Calu3 (cell line): ENCODE results near the gene LRRK1. TPM values are rescaled to one million over a fixed set of nuclear protein-coding genes. Genes with fewer than 3 reads are reported as not detected.

Experiments
- BruUV-seq: library from RNA; stranded (reverse); fragments of 400-500 nt; replicated peaks from 2 replicates; lab custom pipeline; 2021; lab: Mats Ljungman, UMichigan
- CTCF ChIA-PET: fragments of 300-600 bp; sonication (Branson Sonifier 250); formaldehyde crosslinking; loops from one replicate; lab custom pipeline; 2022; ENCODE audit warnings: antibody characterized with exemption; lab: Charles Lee
- DNase-seq: peaks from one replicate; pipeline ENCODE4 v3.0.0; 2022
- H3K27ac Mint-ChIP-seq: one replicate; pipeline ENCODE4 v1.8.0; 2022; ENCODE audit warnings: mixed read lengths; ENCODE audit not compliant: unreplicated experiment
- H3K27me3 Mint-ChIP-seq: one replicate; pipeline ENCODE4 v1.8.0; 2022; ENCODE audit warnings: mixed read lengths; ENCODE audit not compliant: unreplicated experiment
- H3K36me3 Mint-ChIP-seq: one replicate; pipeline ENCODE4 v1.8.0; 2022; ENCODE audit warnings: mild to moderate bottlenecking, moderate library complexity, mixed read lengths; ENCODE audit not compliant: insufficient read depth, unreplicated experiment
- H3K4me1 Mint-ChIP-seq: one replicate; pipeline ENCODE4 v1.8.0; 2022; ENCODE audit warnings: mild to moderate bottlenecking, low read depth, mixed read lengths; ENCODE audit not compliant: unreplicated experiment
- H3K4me3 Mint-ChIP-seq: one replicate; pipeline ENCODE4 v1.8.0; 2022; ENCODE audit warnings: mild to moderate bottlenecking, low read depth, moderate library complexity, mixed read lengths; ENCODE audit not compliant: unreplicated experiment
- H3K9me3 Mint-ChIP-seq: one replicate; pipeline ENCODE4 v1.8.0; 2022; ENCODE audit warnings: low read depth, mixed read lengths; ENCODE audit not compliant: unreplicated experiment
- intact Hi-C: fragments of 100-400 bp; cut with micrococcal nuclease; formaldehyde crosslinking; loops from one replicate; pipeline ENCODE4 v1.10.0; 2022; ENCODE audit not compliant: unreplicated experiment
- total RNA-seq: library from RNA; stranded (reverse); gene quantifications from 2 replicates; pipeline ENCODE4 v1.2.3, GENCODE V29; 2022
- TF ChIP-seq, protein P1 (sequence below): fragments of 200-600 bp; IDR thresholded peaks from one replicate; pipeline ENCODE4 v1.8.0; 2022; ENCODE audit warnings: antibody characterized with exemption; ENCODE audit not compliant: unreplicated experiment

Gene LRRK1
- total RNA-seq, 1 experiment from 2014 or later, result 21.3 TPM

DNA sequence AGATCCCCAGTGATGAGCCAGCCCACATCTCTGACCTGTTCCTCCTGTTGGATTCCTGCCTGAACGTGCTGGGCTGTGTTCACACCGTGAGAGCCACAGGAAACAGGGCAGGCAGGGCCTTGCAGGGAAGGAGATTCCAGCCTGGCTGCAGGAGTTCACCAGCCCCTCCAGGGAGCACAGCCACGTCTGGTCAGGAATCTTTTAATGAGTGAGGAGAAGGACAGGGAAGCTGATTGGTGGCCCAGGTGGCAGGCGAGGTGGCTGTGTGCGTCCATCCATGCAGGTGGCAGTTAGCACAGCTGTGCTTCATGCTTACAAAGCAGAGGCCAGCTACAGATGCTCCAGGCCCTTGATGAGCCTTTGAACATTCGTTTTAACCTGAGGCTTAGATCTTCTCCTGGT lies 10.5 kb downstream of the LRRK1 start:
- H3K4me3 Mint-ChIP-seq, result no peak overlapping the region
- intact Hi-C loops, result loop anchor here (10.0 kb wide), 1 partner anchor 325 kb away; the partner anchor contains the start of gene CHSY1
- DNase-seq, result no peak

DNA sequence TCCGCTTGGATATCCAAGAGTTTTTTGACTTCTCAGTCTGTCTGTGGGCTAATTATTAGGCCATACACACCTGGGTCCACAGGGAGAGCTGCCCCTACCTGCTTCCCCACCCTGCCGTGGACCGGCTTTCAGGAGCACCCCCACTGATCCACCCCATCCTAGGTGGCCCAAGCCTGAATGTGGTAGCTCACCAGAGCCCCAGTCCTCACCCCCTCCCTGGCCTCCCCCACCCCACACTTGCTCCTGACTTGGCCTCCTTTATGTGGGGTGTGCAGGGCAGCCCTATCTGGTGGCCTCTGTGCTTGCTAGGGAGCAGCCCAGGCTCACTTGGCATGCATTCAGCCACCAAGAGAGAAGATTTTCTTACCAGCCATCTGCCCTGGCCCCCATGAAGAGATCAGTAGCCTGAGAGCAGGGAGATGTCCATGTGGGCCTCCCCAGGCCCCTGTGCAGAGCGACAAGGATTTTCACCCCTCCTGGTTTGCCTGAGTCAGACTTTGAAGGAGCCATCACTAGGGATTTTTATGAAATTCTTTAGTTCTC lies 11.2 kb downstream of the LRRK1 start:
- no peaks in the 10 kb centered on the region for H3K27me3 Mint-ChIP-seq
- no peak for DNase-seq
- no peak overlapping the region for H3K27ac Mint-ChIP-seq
- CTCF ChIA-PET, result interaction anchor here (0.6 to 2.6 kb wide), 2 partner anchors 12 to 32 kb away, joined by 3 to 11 read pairs; partner anchors contain the start of gene LRRK1
- H3K9me3 Mint-ChIP-seq, result no peaks in the 10 kb centered on the region
- no TSS peak for BruUV-seq
- peaks cover 26% of the 10 kb centered on the region for H3K4me1 Mint-ChIP-seq
- TF ChIP-seq, protein P1, sequence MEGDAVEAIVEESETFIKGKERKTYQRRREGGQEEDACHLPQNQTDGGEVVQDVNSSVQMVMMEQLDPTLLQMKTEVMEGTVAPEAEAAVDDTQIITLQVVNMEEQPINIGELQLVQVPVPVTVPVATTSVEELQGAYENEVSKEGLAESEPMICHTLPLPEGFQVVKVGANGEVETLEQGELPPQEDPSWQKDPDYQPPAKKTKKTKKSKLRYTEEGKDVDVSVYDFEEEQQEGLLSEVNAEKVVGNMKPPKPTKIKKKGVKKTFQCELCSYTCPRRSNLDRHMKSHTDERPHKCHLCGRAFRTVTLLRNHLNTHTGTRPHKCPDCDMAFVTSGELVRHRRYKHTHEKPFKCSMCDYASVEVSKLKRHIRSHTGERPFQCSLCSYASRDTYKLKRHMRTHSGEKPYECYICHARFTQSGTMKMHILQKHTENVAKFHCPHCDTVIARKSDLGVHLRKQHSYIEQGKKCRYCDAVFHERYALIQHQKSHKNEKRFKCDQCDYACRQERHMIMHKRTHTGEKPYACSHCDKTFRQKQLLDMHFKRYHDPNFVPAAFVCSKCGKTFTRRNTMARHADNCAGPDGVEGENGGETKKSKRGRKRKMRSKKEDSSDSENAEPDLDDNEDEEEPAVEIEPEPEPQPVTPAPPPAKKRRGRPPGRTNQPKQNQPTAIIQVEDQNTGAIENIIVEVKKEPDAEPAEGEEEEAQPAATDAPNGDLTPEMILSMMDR, result no peak
- peaks cover 24% of the 10 kb centered on the region for H3K36me3 Mint-ChIP-seq
- intact Hi-C loops, result no loop called here
- no peak overlapping the region for H3K4me3 Mint-ChIP-seq

More for the DNA sequence above, 10.5 kb downstream of the LRRK1 start:
- no peaks in the 10 kb centered on the region for H3K27me3 Mint-ChIP-seq
- no peak overlapping the region for H3K27ac Mint-ChIP-seq
- H3K9me3 Mint-ChIP-seq, result no peaks in the 10 kb centered on the region
- TF ChIP-seq, protein P1, result no peak
- CTCF ChIA-PET, result interaction anchor here (0.6 to 2.6 kb wide), 3 partner anchors 11 to 77 kb away, joined by 3 to 11 read pairs (median 3); partner anchors contain the start of gene LRRK1
- H3K36me3 Mint-ChIP-seq, result peaks cover 24% of the 10 kb centered on the region
- BruUV-seq, result no TSS peak
- peaks cover 26% of the 10 kb centered on the region for H3K4me1 Mint-ChIP-seq

DNA sequence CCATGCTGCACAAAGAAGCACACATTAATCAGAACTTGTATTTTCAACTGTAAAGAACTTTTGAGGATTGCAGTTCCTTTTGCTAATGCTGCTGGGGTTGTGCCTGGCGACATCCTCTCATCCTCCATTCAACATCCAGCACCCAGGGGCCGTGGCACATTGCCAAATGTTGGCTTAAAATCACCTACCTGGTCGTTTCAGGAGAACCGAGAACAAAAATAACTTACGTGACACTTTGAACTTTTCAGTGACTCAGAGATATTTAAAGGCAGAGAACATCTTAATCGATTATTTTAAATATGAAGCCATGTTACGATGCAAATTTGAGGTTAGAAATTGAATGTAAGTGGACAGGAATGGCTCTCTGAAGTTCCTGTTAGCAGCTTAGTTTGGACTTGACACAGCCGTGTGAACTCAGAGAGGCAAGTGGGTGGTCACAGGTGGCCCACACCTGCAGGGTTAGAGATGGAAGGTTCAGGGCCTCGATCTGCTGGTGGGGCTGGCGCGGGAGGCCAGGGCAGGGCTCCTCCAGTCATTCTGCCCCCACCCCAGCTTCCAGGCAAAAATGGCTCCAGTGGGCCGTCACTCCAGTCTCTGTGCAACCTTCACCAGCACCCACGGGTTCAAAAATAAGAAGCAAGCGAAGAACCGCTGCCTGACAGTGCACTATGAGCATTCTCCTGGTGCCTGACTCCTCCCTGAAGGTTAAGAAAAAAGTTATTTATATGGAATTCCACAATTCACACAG lies 12.2 kb downstream of the LRRK1 start:
- CTCF ChIA-PET, result interaction anchor here (2.6 kb wide), 1 partner anchor 13 kb away, joined by 11 read pairs; the partner anchor contains the start of gene LRRK1
- Mint-ChIP-seq H3K4me1 (peaks cover 26% of the 10 kb centered on the region), H3K27me3 (no peaks in the 10 kb centered on the region), H3K27ac (no peak overlapping the region), H3K36me3 (peaks cover 21% of the 10 kb centered on the region), H3K4me3 (no peak overlapping the region), H3K9me3 (no peaks in the 10 kb centered on the region)
- TF ChIP-seq, protein P1, result no peak
- intact Hi-C loops, result no loop called here
- BruUV-seq, result no TSS peak
- DNase-seq, result no peak

DNA sequence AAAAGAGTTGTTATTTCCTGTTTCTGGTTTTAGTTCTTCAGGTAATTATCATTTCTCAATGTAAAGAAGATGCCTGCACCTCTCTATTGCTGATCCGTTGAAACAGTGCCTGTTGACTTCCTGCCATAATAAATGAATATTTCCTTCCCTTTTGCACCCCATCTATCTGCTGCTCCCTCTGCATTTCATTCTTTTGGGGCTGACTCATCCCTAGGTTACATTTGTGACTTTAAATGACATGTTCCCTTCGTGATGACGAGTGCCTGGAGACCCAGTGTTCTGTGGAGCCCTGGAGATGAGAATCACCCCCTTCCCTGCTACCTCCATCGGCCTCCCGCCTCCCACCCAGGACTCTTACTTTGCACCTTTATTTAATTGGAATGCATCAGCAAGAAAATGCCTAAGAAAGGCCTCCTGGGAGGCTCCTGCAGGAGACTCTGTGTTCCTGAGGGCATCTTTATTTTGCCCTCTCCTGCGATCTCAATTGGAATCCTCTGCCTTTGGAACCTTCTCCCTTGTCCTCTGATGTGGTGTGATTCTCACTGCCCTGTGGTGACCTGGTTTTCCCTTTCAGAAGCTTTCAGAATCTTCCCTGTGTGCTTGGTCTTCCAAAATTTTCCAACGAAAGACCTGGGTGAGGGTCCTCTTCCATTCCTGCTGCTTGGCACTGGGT lies 13.7 kb downstream of the LRRK1 start:
- Mint-ChIP-seq H3K36me3 (peaks cover 12% of the 10 kb centered on the region), H3K9me3 (no peaks in the 10 kb centered on the region), H3K27ac (no peak overlapping the region), H3K27me3 (no peaks in the 10 kb centered on the region), H3K4me1 (peaks cover 26% of the 10 kb centered on the region), H3K4me3 (no peak overlapping the region)
- TF ChIP-seq, protein P1, result no peak
- BruUV-seq, result no TSS peak
- DNase-seq, result no peak
- CTCF ChIA-PET, result no interaction called here
- intact Hi-C loops, result no loop called here
